ENCODE results near the gene ADGRL3. TPM values are rescaled to one million over a fixed set of nuclear protein-coding genes. Genes with fewer than 3 reads are reported as not detected.

ADGRL3 gene
- total RNA-seq (not detected in 2 replicates), polyA plus RNA-seq (not detected in 2 replicates), polyA minus RNA-seq (not detected in 2 replicates)
- total RNA-seq (2013) = 1.1 TPM

GRCh38 chr4:61200187-61200915, at the start of gene ADGRL3:
TSS of gene ADGRL3 (plus strand) at chr4:61200326.
- CTCF ChIA-PET = no interaction called here
- DNase-seq (no peak), ATAC-seq (ENCODE audit: low read depth) (no peak)
- TF ChIP-seq EZH2 (IDR thresholded peaks at IDR 0.05; ENCODE audit: borderline replicate concordance, insufficient read depth, low read depth, low read length, poor library complexity, severe bottlenecking) = no peak
- TF ChIP-seq, protein P1, sequence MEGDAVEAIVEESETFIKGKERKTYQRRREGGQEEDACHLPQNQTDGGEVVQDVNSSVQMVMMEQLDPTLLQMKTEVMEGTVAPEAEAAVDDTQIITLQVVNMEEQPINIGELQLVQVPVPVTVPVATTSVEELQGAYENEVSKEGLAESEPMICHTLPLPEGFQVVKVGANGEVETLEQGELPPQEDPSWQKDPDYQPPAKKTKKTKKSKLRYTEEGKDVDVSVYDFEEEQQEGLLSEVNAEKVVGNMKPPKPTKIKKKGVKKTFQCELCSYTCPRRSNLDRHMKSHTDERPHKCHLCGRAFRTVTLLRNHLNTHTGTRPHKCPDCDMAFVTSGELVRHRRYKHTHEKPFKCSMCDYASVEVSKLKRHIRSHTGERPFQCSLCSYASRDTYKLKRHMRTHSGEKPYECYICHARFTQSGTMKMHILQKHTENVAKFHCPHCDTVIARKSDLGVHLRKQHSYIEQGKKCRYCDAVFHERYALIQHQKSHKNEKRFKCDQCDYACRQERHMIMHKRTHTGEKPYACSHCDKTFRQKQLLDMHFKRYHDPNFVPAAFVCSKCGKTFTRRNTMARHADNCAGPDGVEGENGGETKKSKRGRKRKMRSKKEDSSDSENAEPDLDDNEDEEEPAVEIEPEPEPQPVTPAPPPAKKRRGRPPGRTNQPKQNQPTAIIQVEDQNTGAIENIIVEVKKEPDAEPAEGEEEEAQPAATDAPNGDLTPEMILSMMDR (IDR thresholded peaks at IDR 0.05) = no peak
- Mint-ChIP-seq H3K27ac (no peak within 1 kb of the TSS), H3K9me3 (ENCODE audit: insufficient read depth) (no peaks in the 10 kb centered on the region), H3K27me3 (peaks cover 34% of the 10 kb centered on the region), H3K4me1 (peaks cover 3% of the 10 kb centered on the region), H3K4me3 (no peak within 1 kb of the TSS)
- Histone ChIP-seq H3K4me1 (ENCODE audit: control insufficient read depth in 2 of 2, insufficient read depth in 2 of 2, low read length in 2 of 2) (no peaks in the 10 kb centered on the region), H3K27ac (ENCODE audit: low read length in 2 of 2) (no peak within 1 kb of the TSS), H3K27me3 (replicated peaks in 1 of 4; ENCODE audit: control extremely low read depth in 1 of 4, control insufficient read depth in 3 of 4, insufficient read depth in 4 of 4, low read length in 3 of 4) (peaks cover 0 to 29% (median 10%) of the 10 kb centered on the region in 4 experiments), H4K20me1 (ENCODE audit: control insufficient read depth, insufficient read depth, low read length, poor library complexity, severe bottlenecking) (no peaks in the 10 kb centered on the region), H3K9me3 (ENCODE audit: control extremely low read depth in 1 of 3, control insufficient read depth in 2 of 3, insufficient read depth in 1 of 3, low read length in 2 of 3) (peaks cover 0 to 21% (median 0%) of the 10 kb centered on the region in 3 donors), H3K4me3 (ENCODE audit: control extremely low read depth in 1 of 5, extremely low read depth in 1 of 5, insufficient read depth in 1 of 5, low read depth in 2 of 5, low read length in 4 of 5) (no peak within 1 kb of the TSS), H3K36me3 (replicated peaks in 1 of 2; ENCODE audit: control extremely low read depth in 1 of 2, control insufficient read depth in 1 of 2, extremely low read depth in 1 of 2, insufficient read depth in 2 of 2, low read length in 1 of 2) (no peaks in the 10 kb centered on the region), H2AFZ (ENCODE audit: insufficient read depth, low read depth, low read length, poor library complexity, severe bottlenecking) (no peak within 1 kb of the TSS), H3K9ac (ENCODE audit: low read length) (no peak within 1 kb of the TSS), H3K4me2 (replicated peaks; ENCODE audit: low read depth, low read length, poor library complexity, severe bottlenecking) (no peak within 1 kb of the TSS), H3K79me2 (ENCODE audit: control insufficient read depth, insufficient read depth, low read length) (no peaks in the 10 kb centered on the region)
- WGBS (ENCODE audit: insufficient coverage) = 2% methylated on average over 86 of the region's 92 CpGs
- POLR2A ChIA-PET = no interaction called here
- intact Hi-C loops (cut with micrococcal nuclease) = no loop called here

- WGBS (ENCODE audit: insufficient coverage) = 100% methylated on average over 1 of the region's 4 CpGs
- Histone ChIP-seq H3K4me1 (ENCODE audit: control insufficient read depth in 2 of 2, insufficient read depth in 2 of 2, low read length in 2 of 2) (no peaks in the 10 kb centered on the region), H3K27me3 (replicated peaks in 1 of 4; ENCODE audit: control extremely low read depth in 1 of 4, control insufficient read depth in 3 of 4, insufficient read depth in 4 of 4, low read length in 3 of 4) (no peaks in the 10 kb centered on the region), H3K36me3 (replicated peaks in 1 of 2; ENCODE audit: control extremely low read depth in 1 of 2, control insufficient read depth in 1 of 2, extremely low read depth in 1 of 2, insufficient read depth in 2 of 2, low read length in 1 of 2) (no peaks in the 10 kb centered on the region), H3K9me3 (ENCODE audit: control extremely low read depth in 1 of 3, control insufficient read depth in 2 of 3, insufficient read depth in 1 of 3, low read length in 2 of 3) (peaks cover 0 to 2% (median 0%) of the 10 kb centered on the region in 3 donors), H4K20me1 (ENCODE audit: control insufficient read depth, insufficient read depth, low read length, poor library complexity, severe bottlenecking) (no peaks in the 10 kb centered on the region), H3K4me3 (ENCODE audit: control extremely low read depth in 1 of 5, extremely low read depth in 1 of 5, insufficient read depth in 1 of 5, low read depth in 2 of 5, low read length in 4 of 5) (no peak overlapping the region), H3K9ac (ENCODE audit: low read length) (no peak overlapping the region), H3K4me2 (replicated peaks; ENCODE audit: low read depth, low read length, poor library complexity, severe bottlenecking) (no peak overlapping the region), H3K27ac (ENCODE audit: low read length in 2 of 2) (no peak overlapping the region), H2AFZ (ENCODE audit: insufficient read depth, low read depth, low read length, poor library complexity, severe bottlenecking) (no peak overlapping the region), H3K79me2 (ENCODE audit: control insufficient read depth, insufficient read depth, low read length) (no peaks in the 10 kb centered on the region)
- Mint-ChIP-seq H3K27ac (no peak overlapping the region), H3K4me3 (no peak overlapping the region), H3K9me3 (ENCODE audit: insufficient read depth) (no peaks in the 10 kb centered on the region), H3K27me3 (no peaks in the 10 kb centered on the region), H3K4me1 (no peaks in the 10 kb centered on the region)
- no peak for ATAC-seq (ENCODE audit: low read depth)
- intact Hi-C loops (cut with micrococcal nuclease) = no loop called here
- TF ChIP-seq, protein P1 (IDR thresholded peaks at IDR 0.05) = no peak
- no peak for TF ChIP-seq EZH2 (IDR thresholded peaks at IDR 0.05; ENCODE audit: borderline replicate concordance, insufficient read depth, low read depth, low read length, poor library complexity, severe bottlenecking)
- ChIA-PET POLR2A (no interaction called here), CTCF (no interaction called here)
- DNase-seq = no peak
Observed at GRCh38 chr4:61152433-61152832, 47.7 kb upstream of the ADGRL3 start.

All from B cell (primary cell).